ENCODE data around the gene DHX9.

DHX9 gene

DNA sequence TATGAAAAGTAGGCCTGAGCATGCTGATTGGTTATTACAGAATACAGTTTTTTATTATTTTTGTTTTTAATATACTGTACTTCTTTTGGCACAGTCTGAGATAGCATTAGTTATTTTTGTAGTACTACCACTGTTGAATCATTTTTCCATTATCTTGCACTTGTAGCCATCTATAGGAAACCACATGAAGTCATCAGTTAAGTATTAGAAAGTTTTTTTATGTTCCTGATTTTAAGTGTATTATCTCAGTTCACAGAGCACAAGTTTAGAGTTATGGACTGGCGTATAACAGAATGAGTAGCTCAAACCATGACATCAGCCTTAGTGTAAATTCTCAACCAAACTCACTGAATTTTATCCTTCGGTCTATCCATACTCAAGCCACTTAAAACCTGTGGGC lies 22.8 kb downstream of the DHX9 start:
- no peak overlapping the region for H3K4me3 ChIP-seq (replicated peaks; ENCODE audit: insufficient read depth, low read length)
- H3K27me3 ChIP-seq (ENCODE audit: insufficient read depth, poor library complexity, severe bottlenecking): no peaks in the 10 kb centered on the region
- DNase-seq (ENCODE audit: low read depth in 1 of 2, low spot score in 1 of 2): no peak
- no peak for TF ChIP-seq SPI1 (IDR thresholded peaks at IDR 0.05; ENCODE audit: borderline replicate concordance, low read depth)
- no peak for TF ChIP-seq POLR2AphosphoS5 (IDR thresholded peaks at IDR 0.05; ENCODE audit: low read depth)
- TF ChIP-seq, protein P1, sequence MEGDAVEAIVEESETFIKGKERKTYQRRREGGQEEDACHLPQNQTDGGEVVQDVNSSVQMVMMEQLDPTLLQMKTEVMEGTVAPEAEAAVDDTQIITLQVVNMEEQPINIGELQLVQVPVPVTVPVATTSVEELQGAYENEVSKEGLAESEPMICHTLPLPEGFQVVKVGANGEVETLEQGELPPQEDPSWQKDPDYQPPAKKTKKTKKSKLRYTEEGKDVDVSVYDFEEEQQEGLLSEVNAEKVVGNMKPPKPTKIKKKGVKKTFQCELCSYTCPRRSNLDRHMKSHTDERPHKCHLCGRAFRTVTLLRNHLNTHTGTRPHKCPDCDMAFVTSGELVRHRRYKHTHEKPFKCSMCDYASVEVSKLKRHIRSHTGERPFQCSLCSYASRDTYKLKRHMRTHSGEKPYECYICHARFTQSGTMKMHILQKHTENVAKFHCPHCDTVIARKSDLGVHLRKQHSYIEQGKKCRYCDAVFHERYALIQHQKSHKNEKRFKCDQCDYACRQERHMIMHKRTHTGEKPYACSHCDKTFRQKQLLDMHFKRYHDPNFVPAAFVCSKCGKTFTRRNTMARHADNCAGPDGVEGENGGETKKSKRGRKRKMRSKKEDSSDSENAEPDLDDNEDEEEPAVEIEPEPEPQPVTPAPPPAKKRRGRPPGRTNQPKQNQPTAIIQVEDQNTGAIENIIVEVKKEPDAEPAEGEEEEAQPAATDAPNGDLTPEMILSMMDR (IDR thresholded peaks at IDR 0.05; ENCODE audit: insufficient read depth, low read length): no peak
- TF ChIP-seq, protein P2, sequence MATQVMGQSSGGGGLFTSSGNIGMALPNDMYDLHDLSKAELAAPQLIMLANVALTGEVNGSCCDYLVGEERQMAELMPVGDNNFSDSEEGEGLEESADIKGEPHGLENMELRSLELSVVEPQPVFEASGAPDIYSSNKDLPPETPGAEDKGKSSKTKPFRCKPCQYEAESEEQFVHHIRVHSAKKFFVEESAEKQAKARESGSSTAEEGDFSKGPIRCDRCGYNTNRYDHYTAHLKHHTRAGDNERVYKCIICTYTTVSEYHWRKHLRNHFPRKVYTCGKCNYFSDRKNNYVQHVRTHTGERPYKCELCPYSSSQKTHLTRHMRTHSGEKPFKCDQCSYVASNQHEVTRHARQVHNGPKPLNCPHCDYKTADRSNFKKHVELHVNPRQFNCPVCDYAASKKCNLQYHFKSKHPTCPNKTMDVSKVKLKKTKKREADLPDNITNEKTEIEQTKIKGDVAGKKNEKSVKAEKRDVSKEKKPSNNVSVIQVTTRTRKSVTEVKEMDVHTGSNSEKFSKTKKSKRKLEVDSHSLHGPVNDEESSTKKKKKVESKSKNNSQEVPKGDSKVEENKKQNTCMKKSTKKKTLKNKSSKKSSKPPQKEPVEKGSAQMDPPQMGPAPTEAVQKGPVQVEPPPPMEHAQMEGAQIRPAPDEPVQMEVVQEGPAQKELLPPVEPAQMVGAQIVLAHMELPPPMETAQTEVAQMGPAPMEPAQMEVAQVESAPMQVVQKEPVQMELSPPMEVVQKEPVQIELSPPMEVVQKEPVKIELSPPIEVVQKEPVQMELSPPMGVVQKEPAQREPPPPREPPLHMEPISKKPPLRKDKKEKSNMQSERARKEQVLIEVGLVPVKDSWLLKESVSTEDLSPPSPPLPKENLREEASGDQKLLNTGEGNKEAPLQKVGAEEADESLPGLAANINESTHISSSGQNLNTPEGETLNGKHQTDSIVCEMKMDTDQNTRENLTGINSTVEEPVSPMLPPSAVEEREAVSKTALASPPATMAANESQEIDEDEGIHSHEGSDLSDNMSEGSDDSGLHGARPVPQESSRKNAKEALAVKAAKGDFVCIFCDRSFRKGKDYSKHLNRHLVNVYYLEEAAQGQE (IDR thresholded peaks at IDR 0.05; ENCODE audit: insufficient replicate concordance, low read depth): no peak
- TF ChIP-seq GABPA (IDR thresholded peaks at IDR 0.05; ENCODE audit: low read depth): no peak
- no peak overlapping the region for H3K27ac ChIP-seq (replicated peaks)

DNA sequence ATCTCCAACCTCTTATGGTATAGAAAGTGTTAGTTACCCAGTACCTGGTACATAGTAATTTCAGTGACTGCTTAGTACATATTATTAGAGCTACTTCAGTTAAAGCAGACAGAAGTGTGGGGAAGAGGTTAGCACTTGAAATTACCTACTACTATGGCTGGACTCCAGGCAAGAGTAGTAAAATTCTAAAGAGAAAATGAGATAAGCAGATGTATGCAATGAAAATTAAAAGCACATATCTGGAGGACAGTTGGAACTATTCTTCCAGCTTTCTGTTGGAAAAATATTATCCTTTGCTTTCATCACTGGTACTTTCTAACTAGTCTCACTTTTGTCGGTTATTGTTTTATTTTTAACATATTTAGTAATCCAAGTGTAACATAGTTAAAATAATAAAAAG lies 23.7 kb downstream of the DHX9 start:
- H3K27me3 ChIP-seq (ENCODE audit: insufficient read depth, poor library complexity, severe bottlenecking): no peaks in the 10 kb centered on the region
- H3K27ac ChIP-seq (replicated peaks): no peak overlapping the region
- TF ChIP-seq, protein P2 (IDR thresholded peaks at IDR 0.05; ENCODE audit: insufficient replicate concordance, low read depth): no peak
- no peak for TF ChIP-seq GABPA (IDR thresholded peaks at IDR 0.05; ENCODE audit: low read depth)
- no peak for TF ChIP-seq SPI1 (IDR thresholded peaks at IDR 0.05; ENCODE audit: borderline replicate concordance, low read depth)
- no peak for TF ChIP-seq POLR2AphosphoS5 (IDR thresholded peaks at IDR 0.05; ENCODE audit: low read depth)
- TF ChIP-seq, protein P1 (IDR thresholded peaks at IDR 0.05; ENCODE audit: insufficient read depth, low read length): no peak
- no peak for DNase-seq (ENCODE audit: low read depth in 1 of 2, low spot score in 1 of 2)
- no peak overlapping the region for H3K4me3 ChIP-seq (replicated peaks; ENCODE audit: insufficient read depth, low read length)

DNA sequence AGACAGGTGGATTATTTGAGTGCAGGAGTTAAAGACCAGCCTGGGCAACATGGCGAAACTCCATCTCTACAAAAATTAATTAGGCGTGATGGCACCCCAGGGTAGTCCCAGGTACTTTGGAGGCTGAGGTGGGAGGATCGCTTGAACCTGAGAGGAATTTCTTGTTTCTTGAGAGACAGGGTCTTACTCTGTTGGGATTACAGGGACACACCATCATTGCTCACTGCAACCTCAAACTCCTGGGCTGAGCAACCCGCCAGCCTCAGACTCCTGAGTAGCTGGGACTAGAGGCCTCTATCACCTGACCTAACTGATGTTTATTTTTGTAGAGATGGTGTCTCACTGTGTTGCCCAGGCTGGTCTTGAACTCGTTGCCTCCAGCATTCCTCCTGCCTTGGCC lies 24.8 kb downstream of the DHX9 start:
- no peak for DNase-seq (ENCODE audit: low read depth in 1 of 2, low spot score in 1 of 2)
- H3K4me3 ChIP-seq (replicated peaks; ENCODE audit: insufficient read depth, low read length): no peak overlapping the region
- H3K27ac ChIP-seq (replicated peaks): no peak overlapping the region
- no peaks in the 10 kb centered on the region for H3K27me3 ChIP-seq (ENCODE audit: insufficient read depth, poor library complexity, severe bottlenecking)
- TF ChIP-seq POLR2AphosphoS5 (IDR thresholded peaks at IDR 0.05; ENCODE audit: low read depth) (0 out of 2 replicates have a peak, but pooled peaks have one; percentile 25), GABPA (IDR thresholded peaks at IDR 0.05; ENCODE audit: low read depth) (no peak)

DNA sequence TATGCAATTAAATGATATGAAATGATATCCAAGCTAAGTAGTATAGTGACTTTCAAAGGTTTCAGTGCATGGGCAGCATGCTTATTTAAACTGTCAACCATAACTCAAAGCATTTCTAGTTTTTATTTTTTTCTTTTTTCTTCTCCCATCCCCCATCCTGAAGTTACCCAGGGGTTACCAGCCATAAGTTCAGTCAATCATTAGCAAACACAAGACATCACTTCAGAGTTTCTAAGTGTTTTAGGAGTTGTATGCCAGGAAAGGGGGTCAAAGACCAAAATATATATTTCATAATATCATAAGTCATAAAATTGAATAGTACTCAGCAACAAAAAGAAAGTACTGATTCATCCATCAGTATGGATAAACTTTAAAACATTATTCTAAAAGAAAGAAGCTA lies 28.7 kb downstream of the DHX9 start:
- no peak for DNase-seq (ENCODE audit: low read depth in 1 of 2, low spot score in 1 of 2)
- Histone ChIP-seq H3K27ac (replicated peaks) (no peak overlapping the region), H3K27me3 (ENCODE audit: insufficient read depth, poor library complexity, severe bottlenecking) (no peaks in the 10 kb centered on the region), H3K4me3 (replicated peaks; ENCODE audit: insufficient read depth, low read length) (no peak overlapping the region)
- TF ChIP-seq, protein P2 (IDR thresholded peaks at IDR 0.05; ENCODE audit: insufficient replicate concordance, low read depth): no peak
- no peak for TF ChIP-seq GABPA (IDR thresholded peaks at IDR 0.05; ENCODE audit: low read depth)
- TF ChIP-seq, protein P1 (IDR thresholded peaks at IDR 0.05; ENCODE audit: insufficient read depth, low read length): no peak
- TF ChIP-seq POLR2AphosphoS5 (IDR thresholded peaks at IDR 0.05; ENCODE audit: low read depth): no peak
- no peak for TF ChIP-seq SPI1 (IDR thresholded peaks at IDR 0.05; ENCODE audit: borderline replicate concordance, low read depth)

Data from HL-60 (cell line).